Lung (tissue), 12 donors: Measurements from ENCODE around the gene KYNU. TPM values are rescaled to one million over a fixed set of nuclear protein-coding genes. Genes with fewer than 3 reads are reported as not detected.

ENCODE experiments used
- ATAC-seq: fragments of 200-7000 bp; cut with Tn5 transposase; one replicate; pipeline ENCODE4 v1.9.1; 2020; ENCODE audit warnings: moderate number of reproducible peaks; ENCODE audit not compliant: insufficient read depth, low FRiP score
- DNase-seq, 3 donors: peaks; one replicate each; pipeline ENCODE4 v3.0.0-alpha.2; 2013 to 2017
- H3K27ac ChIP-seq, 2 donors: one replicate each; pipeline ENCODE4 v1.5.1; 2013; ENCODE audit warnings: mild to moderate bottlenecking in 2 of 2, moderate library complexity in 2 of 2, control low read depth in 1 of 2, inconsistent platforms in 1 of 2, low read depth in 1 of 2, low read length in 1 of 2
- H3K27me3 ChIP-seq, 3 donors: one replicate each; pipeline ENCODE4 v1.5.1; 2013; ENCODE audit warnings: low read length in 2 of 3; ENCODE audit not compliant: control insufficient read depth in 3 of 3, insufficient read depth in 3 of 3
- H3K36me3 ChIP-seq, 4 donors: one replicate each; pipeline ENCODE4 v1.5.1; 2013; ENCODE audit warnings: low read length in 4 of 4, mild to moderate bottlenecking in 1 of 4, moderate library complexity in 1 of 4; ENCODE audit not compliant: control insufficient read depth in 4 of 4, insufficient read depth in 4 of 4
- H3K4me1 ChIP-seq, 5 donors: one replicate each; pipeline ENCODE4 v1.5.1; 2013; ENCODE audit warnings: low read length in 5 of 5, mild to moderate bottlenecking in 2 of 5, moderate library complexity in 1 of 5; ENCODE audit not compliant: control insufficient read depth in 5 of 5, insufficient read depth in 5 of 5
- H3K4me3 ChIP-seq: one replicate; pipeline ENCODE4 v1.5.1; 2013; ENCODE audit warnings: mild to moderate bottlenecking, control low read depth, moderate library complexity
- H3K9ac ChIP-seq, 2 donors: one replicate each; pipeline ENCODE4 v1.5.1; 2013; ENCODE audit warnings: low read length in 2 of 2, control low read depth in 1 of 2; ENCODE audit not compliant: insufficient read depth in 1 of 2
- H3K9me3 ChIP-seq, 4 donors: one replicate each; pipeline ENCODE4 v1.5.1; 2013; ENCODE audit warnings: low read length in 3 of 4, mild to moderate bottlenecking in 1 of 4, moderate library complexity in 1 of 4; ENCODE audit not compliant: control insufficient read depth in 4 of 4, insufficient read depth in 3 of 4
- WGBS, 2 donors: extraction: QIAGEN DNeasy Blood & Tissue Kit; methylation state at CpG; one replicate each; pipeline ENCODE4 v1.1.7; 2013; 5-methylcytosine and 5-hydroxymethylcytosine counted together
- polyA plus RNA-seq, 2 donors: library from polyadenylated mRNA; stranded (reverse); fragments of 200-250 nt; gene quantifications; one replicate each; pipeline ENCODE4 v1.2.1, GENCODE V29; 2013
- total RNA-seq, 2 donors: library from RNA; depleted of rRNA in 1 of 2; stranded (reverse); fragments of >200 nt in 1 of 2; gene quantifications; one replicate each; pipeline ENCODE4 v1.2.1, GENCODE V29; 2014 to 2021
- TF ChIP-seq, protein P1 (sequence below): IDR thresholded peaks from 2 replicates; pipeline ENCODE4 v1.5.1; 2012; ENCODE audit warnings: mild to moderate bottlenecking; ENCODE audit errors: control extremely low read depth, extremely low read depth
- donor health status: control.
- donor health status: control.
- donor health status: Bipolar disorder and iron deficiency.
- donor health status: healthy.
- donor health status: DM: yes; HTN: yes; CAD: no.

KYNU gene
- total and polyA plus RNA-seq, 4 donors, result 6.4 to 33.9 (median 17.1) TPM

GRCh38 chr2:142974288-142975024, 97.0 kb downstream of the KYNU start:
- DNase-seq, result peak in 2 of 3 donors; percentile 22 to 47
- no peaks in the 10 kb centered on the region for H3K36me3 ChIP-seq
- no peaks in the 10 kb centered on the region for H3K9me3 ChIP-seq
- no peak for ATAC-seq
- no peaks in the 10 kb centered on the region for H3K4me1 ChIP-seq
- H3K9ac ChIP-seq, result no peak overlapping the region
- no peaks in the 10 kb centered on the region for H3K27me3 ChIP-seq
- no peak overlapping the region for H3K27ac ChIP-seq
- no peak overlapping the region for H3K4me3 ChIP-seq
- TF ChIP-seq, protein P1, sequence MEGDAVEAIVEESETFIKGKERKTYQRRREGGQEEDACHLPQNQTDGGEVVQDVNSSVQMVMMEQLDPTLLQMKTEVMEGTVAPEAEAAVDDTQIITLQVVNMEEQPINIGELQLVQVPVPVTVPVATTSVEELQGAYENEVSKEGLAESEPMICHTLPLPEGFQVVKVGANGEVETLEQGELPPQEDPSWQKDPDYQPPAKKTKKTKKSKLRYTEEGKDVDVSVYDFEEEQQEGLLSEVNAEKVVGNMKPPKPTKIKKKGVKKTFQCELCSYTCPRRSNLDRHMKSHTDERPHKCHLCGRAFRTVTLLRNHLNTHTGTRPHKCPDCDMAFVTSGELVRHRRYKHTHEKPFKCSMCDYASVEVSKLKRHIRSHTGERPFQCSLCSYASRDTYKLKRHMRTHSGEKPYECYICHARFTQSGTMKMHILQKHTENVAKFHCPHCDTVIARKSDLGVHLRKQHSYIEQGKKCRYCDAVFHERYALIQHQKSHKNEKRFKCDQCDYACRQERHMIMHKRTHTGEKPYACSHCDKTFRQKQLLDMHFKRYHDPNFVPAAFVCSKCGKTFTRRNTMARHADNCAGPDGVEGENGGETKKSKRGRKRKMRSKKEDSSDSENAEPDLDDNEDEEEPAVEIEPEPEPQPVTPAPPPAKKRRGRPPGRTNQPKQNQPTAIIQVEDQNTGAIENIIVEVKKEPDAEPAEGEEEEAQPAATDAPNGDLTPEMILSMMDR, result no peak
- 64 to 66% methylated on average over 3 of the region's 3 CpGs for WGBS, 2 donors

DNA sequence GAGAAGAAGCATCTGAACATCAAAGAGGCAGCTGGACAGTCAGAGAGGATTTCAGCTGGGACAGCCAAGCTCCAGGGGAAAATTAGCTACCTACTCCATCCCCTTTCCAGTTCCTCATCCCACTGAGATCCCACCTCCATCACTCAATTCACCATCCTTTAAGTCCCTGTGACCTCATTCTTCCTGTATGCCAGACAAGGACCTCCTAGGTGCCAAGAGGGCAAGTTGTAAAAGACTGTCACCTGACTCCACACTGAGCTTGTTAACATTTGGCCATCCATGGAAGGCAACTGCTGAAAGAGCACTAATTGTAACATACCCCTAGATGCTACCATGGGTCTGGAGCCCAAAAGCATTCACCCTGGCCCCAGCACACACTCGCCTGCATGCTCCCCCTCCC, 97.8 kb downstream of the KYNU start:
- 94% methylated on average over 1 of the region's 1 CpG for WGBS, 2 donors
- Histone ChIP-seq H3K9me3 (no peaks in the 10 kb centered on the region), H3K9ac (no peak overlapping the region), H3K27me3 (no peaks in the 10 kb centered on the region), H3K4me1 (no peaks in the 10 kb centered on the region), H3K4me3 (no peak overlapping the region), H3K36me3 (no peaks in the 10 kb centered on the region), H3K27ac (no peak overlapping the region)
- TF ChIP-seq, protein P1, result no peak
- ATAC-seq, result no peak
- DNase-seq, result no peak

DNA sequence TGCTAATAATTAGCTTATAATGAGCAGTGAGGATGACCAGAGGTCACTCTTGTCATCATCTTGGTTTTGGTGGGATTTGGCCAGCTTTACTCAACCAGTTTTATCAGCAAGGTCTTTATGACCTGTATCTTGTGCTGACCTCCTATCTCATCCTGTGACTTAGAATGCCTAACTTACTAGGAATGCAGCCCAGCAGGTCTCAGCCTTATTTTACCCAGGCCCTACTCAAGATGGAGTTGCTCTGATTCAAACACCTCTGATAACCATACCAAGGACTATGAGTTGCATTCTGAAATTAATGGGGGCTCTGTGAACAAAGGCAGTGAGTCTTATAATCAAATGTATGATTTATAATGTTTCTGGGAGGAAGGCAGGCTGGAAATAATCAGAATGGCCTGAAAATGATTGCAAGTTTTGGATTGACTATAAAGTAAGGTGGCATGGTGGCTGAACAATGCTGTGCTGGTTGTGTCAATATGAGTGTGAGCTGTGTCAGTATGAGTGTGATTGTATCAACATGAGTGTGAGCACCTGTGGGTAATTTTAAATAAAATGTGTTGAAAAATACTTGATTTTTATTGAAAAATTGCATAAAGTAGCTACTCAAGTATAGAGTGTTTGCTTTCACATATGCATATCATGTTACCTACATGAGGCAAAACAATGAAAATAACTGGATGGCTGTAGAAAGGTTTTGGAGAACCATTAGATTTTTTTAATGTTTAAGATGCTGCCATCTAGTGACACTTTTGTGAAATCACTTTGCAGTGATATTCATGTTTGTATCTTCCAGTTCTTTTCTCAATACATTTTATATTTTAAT, 103.0 kb downstream of the KYNU start:
- no peak overlapping the region for H3K4me3 ChIP-seq
- DNase-seq (peak in 2 of 3 donors; percentile 52 to 62), ATAC-seq (no peak)
- H3K36me3 ChIP-seq, result no peaks in the 10 kb centered on the region
- no peak overlapping the region for H3K27ac ChIP-seq
- no peaks in the 10 kb centered on the region for H3K27me3 ChIP-seq
- no peaks in the 10 kb centered on the region for H3K9me3 ChIP-seq
- TF ChIP-seq, protein P1, result no peak
- H3K4me1 ChIP-seq, result peaks cover 0 to 12% (median 0%) of the 10 kb centered on the region in 5 donors
- H3K9ac ChIP-seq, result no peak overlapping the region
